Activated T-helper 1 cell treated with anti-CD3 and anti-CD28 coated beads, Interleukin-12 subunit alpha, Interleukin-12 subunit beta, Interleukin-2, Interleukin-4 antibody, amounts not matched to agents 30 ng/mL and 10 ng/mL and 1 ng/mL, durations not matched to agents 14 hours and 24 hours and 36 hours (primary cell): Measurements from ENCODE around the gene MAML2. TPM values are rescaled to one million over a fixed set of nuclear protein-coding genes. Genes with fewer than 3 reads are reported as not detected.

Experiments
- DNase-seq: peaks from one replicate; pipeline ENCODE4 v3.0.0; 2021; ENCODE audit warnings: low spot score
- H3K27ac Mint-ChIP-seq: one replicate; pipeline ENCODE4 v1.8.0; 2021; ENCODE audit warnings: mild to moderate bottlenecking, mixed read lengths
- H3K27me3 Mint-ChIP-seq: one replicate; pipeline ENCODE4 v1.8.0; 2022; ENCODE audit warnings: mild to moderate bottlenecking, moderate library complexity, mixed read lengths; ENCODE audit not compliant: insufficient read depth
- H3K36me3 Mint-ChIP-seq: one replicate; pipeline ENCODE4 v1.8.0; 2021; ENCODE audit warnings: low read depth, mixed read lengths
- H3K4me1 Mint-ChIP-seq: one replicate; pipeline ENCODE4 v1.8.0; 2021; ENCODE audit warnings: low read depth, mixed read lengths
- H3K4me3 Mint-ChIP-seq: one replicate; pipeline ENCODE4 v1.8.0; 2021; ENCODE audit warnings: mild to moderate bottlenecking, moderate library complexity, mixed read lengths
- H3K9me3 Mint-ChIP-seq: one replicate; pipeline ENCODE4 v1.8.0; 2021; ENCODE audit warnings: mixed read lengths
- intact Hi-C: fragments of 100-400 bp; cut with micrococcal nuclease; formaldehyde crosslinking; loops from one replicate; pipeline ENCODE4 v1.15.1; 2024
- total RNA-seq: library from RNA; stranded (reverse); gene quantifications from 2 replicates; pipeline ENCODE4 v1.2.3, GENCODE V29; 2022

The MAML2 gene
- total RNA-seq, 1 donor from 2014 or later = 10.0 TPM

DNA sequence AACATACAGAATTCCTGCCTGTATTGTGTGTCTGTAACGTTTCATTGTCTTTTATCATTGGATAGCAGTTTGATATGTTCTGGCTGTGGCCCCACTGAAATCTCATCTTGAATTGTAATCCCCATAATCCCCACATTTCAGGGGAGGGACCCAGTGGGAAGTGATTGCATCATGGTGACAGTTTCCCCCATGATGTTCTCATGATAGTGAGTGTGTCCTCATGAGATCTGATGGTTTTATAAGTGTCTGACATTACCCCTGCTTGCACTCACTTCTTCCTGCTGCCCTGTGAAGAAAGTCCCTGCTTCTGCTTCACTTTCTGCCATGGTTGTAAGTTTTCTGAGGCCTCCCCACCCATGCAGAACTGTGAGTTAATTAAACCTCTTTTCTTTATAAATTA is 399.4 kb downstream of the MAML2 start:
- no peaks in the 10 kb centered on the region for H3K36me3 Mint-ChIP-seq
- no peak overlapping the region for H3K4me3 Mint-ChIP-seq
- no peak for DNase-seq
- H3K27me3 Mint-ChIP-seq = no peaks in the 10 kb centered on the region
- H3K27ac Mint-ChIP-seq = no peak overlapping the region
- intact Hi-C loops = no loop called here
- H3K4me1 Mint-ChIP-seq = no peaks in the 10 kb centered on the region
- peaks cover 26% of the 10 kb centered on the region for H3K9me3 Mint-ChIP-seq

DNA sequence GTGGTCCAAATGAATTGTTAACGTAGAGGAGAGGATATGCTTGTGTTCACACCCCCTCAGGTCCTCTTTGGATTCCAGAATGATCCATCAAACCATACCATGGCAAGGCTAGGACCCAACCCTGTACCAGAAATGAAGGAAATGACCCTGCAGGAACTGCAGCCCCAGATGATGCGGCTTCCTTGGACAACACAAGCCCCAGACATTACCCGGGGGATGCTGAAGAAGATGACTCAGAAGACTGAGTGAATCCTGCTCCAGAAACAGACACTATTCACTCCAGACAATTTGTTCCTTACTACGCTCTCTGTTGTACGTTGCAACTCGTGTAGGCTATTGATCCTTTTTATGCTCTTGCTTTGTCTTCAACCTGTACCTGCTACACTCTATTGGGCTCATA is 403.9 kb downstream of the MAML2 start:
- no peak overlapping the region for H3K27ac Mint-ChIP-seq
- H3K27me3 Mint-ChIP-seq = no peaks in the 10 kb centered on the region
- peaks cover 7% of the 10 kb centered on the region for H3K9me3 Mint-ChIP-seq
- H3K4me1 Mint-ChIP-seq = no peaks in the 10 kb centered on the region
- no peak for DNase-seq
- intact Hi-C loops = no loop called here
- no peaks in the 10 kb centered on the region for H3K36me3 Mint-ChIP-seq
- H3K4me3 Mint-ChIP-seq = no peak overlapping the region

DNA sequence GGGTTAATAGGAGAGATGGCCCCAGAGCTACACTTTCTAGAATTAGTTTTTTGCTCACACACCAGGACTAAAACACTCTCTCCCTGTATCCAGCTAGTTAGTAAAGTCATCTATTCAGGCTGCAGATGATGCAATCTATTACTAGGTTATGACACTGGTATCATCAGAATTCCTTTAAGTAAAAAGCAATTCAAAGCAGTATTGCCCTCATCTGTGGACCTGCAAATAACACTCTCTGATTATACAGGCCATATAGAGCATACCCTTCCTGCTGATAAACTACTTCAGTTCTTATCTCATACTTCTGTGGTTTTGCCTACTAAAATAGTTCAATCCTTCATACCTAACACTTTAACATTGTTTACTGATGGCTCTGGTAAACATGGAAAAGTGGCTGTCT is 405.6 kb downstream of the MAML2 start:
- Mint-ChIP-seq H3K4me1 (no peaks in the 10 kb centered on the region), H3K9me3 (peaks cover 4% of the 10 kb centered on the region), H3K27ac (no peak overlapping the region), H3K36me3 (no peaks in the 10 kb centered on the region), H3K27me3 (peaks cover 3% of the 10 kb centered on the region), H3K4me3 (no peak overlapping the region)
- no peak for DNase-seq
- intact Hi-C loops = no loop called here

DNA sequence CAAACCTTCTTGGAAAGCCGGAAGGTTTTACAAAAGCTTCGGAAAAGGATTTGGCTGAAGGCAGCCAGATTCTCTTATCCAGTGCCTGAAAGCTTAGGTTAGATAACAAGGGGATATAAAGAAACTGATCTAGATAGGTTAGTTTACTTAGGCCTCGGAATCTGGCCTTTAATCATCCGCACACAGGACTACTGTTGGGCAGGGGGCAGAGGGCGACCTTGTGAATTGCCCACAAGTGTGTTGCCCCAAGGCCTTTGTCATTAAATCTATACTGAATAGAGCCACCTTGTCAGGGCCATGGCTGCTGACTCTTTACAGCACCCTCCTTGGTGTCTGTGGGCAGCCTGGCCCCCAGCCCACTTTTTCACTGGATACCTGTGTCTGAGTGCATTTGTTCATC is 409.4 kb downstream of the MAML2 start:
- H3K27ac Mint-ChIP-seq = no peak overlapping the region
- H3K4me1 Mint-ChIP-seq = no peaks in the 10 kb centered on the region
- no peak for DNase-seq
- no peak overlapping the region for H3K4me3 Mint-ChIP-seq
- intact Hi-C loops = no loop called here
- peaks cover 14% of the 10 kb centered on the region for H3K27me3 Mint-ChIP-seq
- H3K9me3 Mint-ChIP-seq = peaks cover 16% of the 10 kb centered on the region
- H3K36me3 Mint-ChIP-seq = no peaks in the 10 kb centered on the region

DNA sequence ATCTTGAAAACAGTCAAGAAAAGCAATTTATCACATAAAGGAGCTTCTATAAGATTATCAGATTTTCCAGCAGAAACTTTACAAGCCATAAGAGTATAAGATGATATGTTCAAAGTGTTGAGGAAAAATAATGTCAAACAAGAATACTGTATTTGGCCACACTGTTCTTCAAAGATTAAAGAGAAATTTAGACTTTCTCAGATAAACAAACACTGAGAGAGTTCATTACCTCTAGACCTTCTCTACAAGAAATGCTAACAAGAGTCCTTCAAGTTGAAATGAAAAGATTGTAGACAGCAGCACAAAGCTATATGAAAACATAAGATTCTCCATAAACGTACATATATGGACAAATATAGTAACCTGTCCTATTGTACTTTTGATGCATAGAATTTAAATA is 411.1 kb downstream of the MAML2 start:
- intact Hi-C loops = no loop called here
- no peak overlapping the region for H3K27ac Mint-ChIP-seq
- H3K36me3 Mint-ChIP-seq = no peaks in the 10 kb centered on the region
- H3K27me3 Mint-ChIP-seq = peaks cover 14% of the 10 kb centered on the region
- H3K4me1 Mint-ChIP-seq = no peaks in the 10 kb centered on the region
- H3K9me3 Mint-ChIP-seq = peaks cover 16% of the 10 kb centered on the region
- no peak for DNase-seq
- no peak overlapping the region for H3K4me3 Mint-ChIP-seq

DNA sequence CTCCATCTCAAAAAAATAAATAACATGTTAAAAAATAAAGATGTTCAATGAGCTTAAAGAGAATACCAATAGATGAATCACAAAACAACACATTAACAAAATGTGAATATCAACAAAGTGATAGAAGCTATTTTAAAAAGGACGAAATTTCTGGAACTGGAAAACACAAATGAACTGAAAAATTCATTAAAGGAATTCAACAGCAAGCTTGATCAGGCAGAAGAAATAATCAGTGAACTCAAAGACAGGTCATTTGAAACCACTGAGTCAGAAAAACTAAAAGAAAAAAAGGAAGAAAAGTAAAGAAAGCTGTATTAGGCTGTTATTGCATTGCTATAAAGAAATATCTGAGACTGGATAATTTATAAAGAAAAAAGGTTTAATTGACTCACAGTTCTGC is 412.0 kb downstream of the MAML2 start:
- Mint-ChIP-seq H3K4me1 (no peaks in the 10 kb centered on the region), H3K4me3 (no peak overlapping the region), H3K9me3 (peaks cover 16% of the 10 kb centered on the region), H3K27me3 (peaks cover 17% of the 10 kb centered on the region), H3K36me3 (no peaks in the 10 kb centered on the region), H3K27ac (no peak overlapping the region)
- intact Hi-C loops = no loop called here
- no peak for DNase-seq

DNA sequence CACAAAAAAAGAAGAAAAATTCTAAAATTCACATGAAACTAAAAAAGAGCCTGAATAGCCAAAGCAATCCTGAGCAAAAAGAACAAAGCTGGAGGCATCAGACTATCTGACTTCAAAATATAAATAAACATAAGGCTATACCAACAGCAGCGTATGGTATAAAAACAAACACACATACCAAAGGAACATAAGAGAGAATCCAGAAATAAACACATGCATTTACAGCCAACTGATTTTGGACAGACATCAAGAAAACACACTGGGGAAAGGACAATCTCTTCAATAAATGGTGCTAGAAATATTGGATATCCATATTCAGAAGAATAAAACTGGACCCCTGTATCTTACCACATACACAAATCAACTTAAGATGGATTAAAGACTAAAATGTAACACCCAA is 416.3 kb downstream of the MAML2 start:
- Mint-ChIP-seq H3K36me3 (peaks cover 7% of the 10 kb centered on the region), H3K4me3 (no peak overlapping the region), H3K9me3 (peaks cover 9% of the 10 kb centered on the region), H3K27ac (no peak overlapping the region), H3K27me3 (peaks cover 9% of the 10 kb centered on the region), H3K4me1 (peaks cover 31% of the 10 kb centered on the region)
- intact Hi-C loops = loop anchor here (10.0 kb wide), 2 partner anchors 318 to 842 kb away; partner anchors contain the start of gene ENDOD1
- no peak for DNase-seq

Other genes starting within 250 kb of the MAML2 start
- 28.5 and 29.9 TPM in 2 replicates for gene CCDC82, start 46.7 kb upstream of the MAML2 start, total RNA-seq
- gene JRKL, start 46.8 kb upstream of the MAML2 start, total RNA-seq = 9.6 and 10.2 TPM in 2 replicates